Hepatocyte (in vitro differentiated cells): Measurements from ENCODE around the gene NHS. TPM values are rescaled to one million over a fixed set of nuclear protein-coding genes. Genes with fewer than 3 reads are reported as not detected.

Experiments
- DNase-seq: peaks from one replicate; pipeline ENCODE4 v3.0.0-alpha.2; 2016; ENCODE audit warnings: low spot score
- H2AFZ ChIP-seq: fragments of 200-600 bp; sonication (generic); 2 replicates; pipeline ENCODE4 v1.6.0; 2016; ENCODE audit warnings: antibody characterized with exemption, mild to moderate bottlenecking
- H3K27ac ChIP-seq: fragments of 200-600 bp; sonication (generic); 2 replicates; pipeline ENCODE4 v1.5.1; 2016; ENCODE audit warnings: mild to moderate bottlenecking
- H3K27me3 ChIP-seq: fragments of 200-600 bp; sonication (generic); 2 replicates; pipeline ENCODE4 v1.6.1; 2016
- H3K36me3 ChIP-seq: fragments of 200-600 bp; sonication (generic); replicated peaks from 2 replicates; pipeline ENCODE4 v1.5.1; 2016; ENCODE audit warnings: low read depth; ENCODE audit not compliant: insufficient read depth
- H3K4me1 ChIP-seq: fragments of 200-600 bp; sonication (generic); 2 replicates; pipeline ENCODE4 v1.5.1; 2016; ENCODE audit warnings: mild to moderate bottlenecking, moderate library complexity; ENCODE audit not compliant: insufficient read depth
- H3K4me2 ChIP-seq: fragments of 200-600 bp; sonication (generic); 2 replicates; pipeline ENCODE4 v1.6.0; 2016
- H3K4me3 ChIP-seq: fragments of 200-600 bp; sonication (generic); 2 replicates; pipeline ENCODE4 v1.5.1; 2016; ENCODE audit warnings: mild to moderate bottlenecking
- H3K79me2 ChIP-seq: fragments of 200-600 bp; sonication (generic); 2 replicates; pipeline ENCODE4 v1.6.0; 2017; ENCODE audit warnings: mild to moderate bottlenecking
- H3K9me2 ChIP-seq: fragments of 200-600 bp; sonication (generic); replicated peaks from 2 replicates; pipeline ENCODE4 v1.6.0; 2017; ENCODE audit warnings: mild to moderate bottlenecking; ENCODE audit not compliant: insufficient read depth
- H3K9me3 ChIP-seq: fragments of 200-600 bp; sonication (generic); 2 replicates; pipeline ENCODE4 v1.5.1; 2016; ENCODE audit warnings: low read depth, mild to moderate bottlenecking
- H4K20me1 ChIP-seq: fragments of 200-600 bp; sonication (generic); 2 replicates; pipeline ENCODE4 v1.6.0; 2016; ENCODE audit warnings: mild to moderate bottlenecking; ENCODE audit not compliant: insufficient read depth, poor library complexity, severe bottlenecking
- EZH2 ChIP-seq: fragments of 200-600 bp; sonication (generic); IDR thresholded peaks from 2 replicates; pipeline ENCODE4 v1.6.1; 2016; ENCODE audit warnings: antibody characterized with exemption, mild to moderate bottlenecking, borderline replicate concordance
- EZH2phosphoT487 ChIP-seq: fragments of 200-600 bp; sonication (generic); IDR thresholded peaks from one replicate; pipeline ENCODE4 v1.6.1; 2018; ENCODE audit warnings: antibody characterized with exemption, mild to moderate bottlenecking, low read depth, moderate library complexity; ENCODE audit not compliant: unreplicated experiment, severe bottlenecking
- WGBS: methylation state at CpG from one replicate; pipeline ENCODE4 v1.1.6; 2016; ENCODE audit warnings: low lambda C conversion rate; ENCODE audit errors: missing lambda C conversion rate; 5-methylcytosine and 5-hydroxymethylcytosine counted together
- polyA plus RNA-seq: library from polyadenylated mRNA; unstranded; fragments of >200 nt; fragmentation: Nextera tagmentation; extraction: Ambion mirVana; gene quantifications from 2 replicates; pipeline ENCODE4 v1.2.1, GENCODE V29; 2016
- total RNA-seq: library from RNA; depleted of rRNA; stranded (reverse); fragments of >200 nt; gene quantifications from 2 replicates; pipeline ENCODE4 v1.2.3, GENCODE V29; 2014
- TF ChIP-seq, protein P1 (sequence below): fragments of 200-600 bp; sonication (generic); IDR thresholded peaks from 2 replicates; pipeline ENCODE4 v1.5.1; 2016; ENCODE audit warnings: antibody characterized with exemption, mild to moderate bottlenecking; ENCODE audit not compliant: poor library complexity

The NHS gene
- total and polyA plus RNA-seq, 2 experiments from 2014 or later: 0.35 to 3.1 TPM

DNA sequence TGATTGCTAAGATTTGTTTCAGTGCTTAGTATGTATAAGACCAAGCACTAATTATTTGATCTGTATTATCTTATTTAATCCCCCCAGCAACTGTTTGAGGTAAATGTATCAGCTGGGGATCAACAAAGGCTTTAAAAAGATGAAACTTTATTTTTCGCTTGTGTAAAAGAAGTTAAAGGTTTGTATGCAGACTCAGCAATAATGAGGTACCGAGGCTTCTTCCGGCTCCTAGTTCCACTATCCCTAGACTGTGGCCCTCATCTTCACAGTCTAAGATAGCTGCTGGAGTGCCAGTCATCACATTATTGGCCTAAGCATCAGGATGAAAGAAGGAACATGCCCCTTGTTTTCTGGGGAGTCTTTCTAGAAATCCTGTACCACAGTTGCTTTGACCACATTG lies 256.6 kb downstream of the NHS start:
- H3K79me2 ChIP-seq: no peaks in the 10 kb centered on the region
- DNase-seq: no peak
- no peak overlapping the region for H3K4me2 ChIP-seq
- no peaks in the 10 kb centered on the region for H3K36me3 ChIP-seq
- H3K27me3 ChIP-seq: no peaks in the 10 kb centered on the region
- no peaks in the 10 kb centered on the region for H3K9me3 ChIP-seq
- WGBS: 91% methylated on average over 3 of the region's 3 CpGs
- H3K4me3 ChIP-seq: no peak overlapping the region
- TF ChIP-seq EZH2phosphoT487: no peak
- TF ChIP-seq, protein P1, sequence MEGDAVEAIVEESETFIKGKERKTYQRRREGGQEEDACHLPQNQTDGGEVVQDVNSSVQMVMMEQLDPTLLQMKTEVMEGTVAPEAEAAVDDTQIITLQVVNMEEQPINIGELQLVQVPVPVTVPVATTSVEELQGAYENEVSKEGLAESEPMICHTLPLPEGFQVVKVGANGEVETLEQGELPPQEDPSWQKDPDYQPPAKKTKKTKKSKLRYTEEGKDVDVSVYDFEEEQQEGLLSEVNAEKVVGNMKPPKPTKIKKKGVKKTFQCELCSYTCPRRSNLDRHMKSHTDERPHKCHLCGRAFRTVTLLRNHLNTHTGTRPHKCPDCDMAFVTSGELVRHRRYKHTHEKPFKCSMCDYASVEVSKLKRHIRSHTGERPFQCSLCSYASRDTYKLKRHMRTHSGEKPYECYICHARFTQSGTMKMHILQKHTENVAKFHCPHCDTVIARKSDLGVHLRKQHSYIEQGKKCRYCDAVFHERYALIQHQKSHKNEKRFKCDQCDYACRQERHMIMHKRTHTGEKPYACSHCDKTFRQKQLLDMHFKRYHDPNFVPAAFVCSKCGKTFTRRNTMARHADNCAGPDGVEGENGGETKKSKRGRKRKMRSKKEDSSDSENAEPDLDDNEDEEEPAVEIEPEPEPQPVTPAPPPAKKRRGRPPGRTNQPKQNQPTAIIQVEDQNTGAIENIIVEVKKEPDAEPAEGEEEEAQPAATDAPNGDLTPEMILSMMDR: no peak
- TF ChIP-seq EZH2: no peak
- H2AFZ ChIP-seq: no peak overlapping the region
- no peaks in the 10 kb centered on the region for H4K20me1 ChIP-seq
- H3K4me1 ChIP-seq: no peaks in the 10 kb centered on the region
- H3K9me2 ChIP-seq: no peaks in the 10 kb centered on the region
- no peak overlapping the region for H3K27ac ChIP-seq

GRCh38 chrX:17632942-17633341 lies 257.9 kb downstream of the NHS start:
- Histone ChIP-seq H3K9me2 (no peaks in the 10 kb centered on the region), H3K27me3 (no peaks in the 10 kb centered on the region), H3K27ac (no peak overlapping the region), H3K4me1 (no peaks in the 10 kb centered on the region), H3K9me3 (no peaks in the 10 kb centered on the region), H3K4me2 (no peak overlapping the region), H3K79me2 (no peaks in the 10 kb centered on the region), H3K4me3 (no peak overlapping the region), H4K20me1 (no peaks in the 10 kb centered on the region), H2AFZ (no peak overlapping the region), H3K36me3 (no peaks in the 10 kb centered on the region)
- DNase-seq: no peak
- WGBS: 76% methylated on average over 3 of the region's 3 CpGs
- no peak for TF ChIP-seq EZH2

DNA sequence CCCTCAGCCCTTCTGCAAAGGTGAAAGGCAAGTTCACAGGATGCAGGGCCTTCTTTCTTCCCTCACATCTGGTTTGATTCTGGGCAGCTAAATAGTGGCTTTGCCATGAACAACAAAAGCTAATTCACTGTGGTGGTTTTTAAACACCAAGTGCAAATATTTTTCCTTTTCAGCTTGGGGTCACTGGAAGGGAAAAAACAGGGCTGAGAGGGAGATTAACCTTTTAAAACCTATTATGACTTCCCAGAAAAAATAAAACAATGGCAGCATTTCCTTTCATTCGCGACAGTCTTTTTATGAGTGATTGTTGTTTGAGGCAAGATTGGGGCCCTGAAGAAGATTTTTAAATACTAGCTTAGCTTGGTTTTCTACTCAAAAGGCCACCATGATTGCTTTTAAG lies 258.5 kb downstream of the NHS start:
- WGBS: 69% methylated on average over 2 of the region's 2 CpGs
- Histone ChIP-seq H3K79me2 (no peaks in the 10 kb centered on the region), H3K9me2 (no peaks in the 10 kb centered on the region), H3K9me3 (no peaks in the 10 kb centered on the region), H3K4me2 (no peak overlapping the region), H3K36me3 (no peaks in the 10 kb centered on the region), H3K4me3 (no peak overlapping the region), H3K4me1 (no peaks in the 10 kb centered on the region), H4K20me1 (no peaks in the 10 kb centered on the region), H3K27me3 (no peaks in the 10 kb centered on the region), H3K27ac (no peak overlapping the region), H2AFZ (no peak overlapping the region)
- DNase-seq: no peak
- TF ChIP-seq, protein P1: no peak
- TF ChIP-seq EZH2phosphoT487: no peak
- no peak for TF ChIP-seq EZH2

DNA sequence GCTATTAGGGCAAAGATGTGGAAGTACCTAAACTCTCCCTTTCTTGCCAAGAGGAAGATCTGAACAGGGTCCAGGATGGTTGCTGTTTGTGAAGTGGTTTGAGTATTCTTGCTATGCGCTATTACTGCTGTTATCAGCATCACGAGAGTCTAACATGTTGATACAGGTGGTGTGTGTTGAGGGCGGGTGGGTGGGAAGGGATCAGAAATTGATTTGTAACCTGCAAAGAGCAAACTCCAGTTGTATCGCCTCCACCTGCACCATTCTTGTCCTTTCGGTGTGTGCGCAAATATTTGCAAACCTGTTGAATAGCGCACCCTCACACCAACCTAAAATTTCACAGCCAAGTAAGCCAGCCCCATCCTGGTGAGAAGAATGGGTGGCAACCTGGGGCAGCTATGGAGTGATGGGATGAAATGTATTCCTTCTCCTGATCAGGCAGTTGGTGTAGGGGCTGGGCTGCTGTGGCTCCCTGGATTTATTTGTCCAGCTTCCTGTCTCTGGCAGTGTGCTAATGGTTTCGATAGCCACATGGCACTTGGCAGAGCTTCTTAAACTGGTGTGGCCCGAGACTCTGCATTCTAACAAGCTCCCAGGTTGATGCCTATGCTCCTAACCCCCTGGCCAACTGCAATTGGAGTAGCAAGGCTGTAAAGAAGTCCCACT lies 259.7 kb downstream of the NHS start:
- no peak for TF ChIP-seq EZH2phosphoT487
- no peak for TF ChIP-seq EZH2
- TF ChIP-seq, protein P1: no peak
- Histone ChIP-seq H3K9me2 (no peaks in the 10 kb centered on the region), H3K4me3 (no peak overlapping the region), H3K27me3 (no peaks in the 10 kb centered on the region), H3K27ac (no peak overlapping the region), H4K20me1 (no peaks in the 10 kb centered on the region), H3K4me1 (no peaks in the 10 kb centered on the region), H3K36me3 (no peaks in the 10 kb centered on the region), H3K9me3 (no peaks in the 10 kb centered on the region), H3K4me2 (peak overlapping the region; percentile 33), H3K79me2 (no peaks in the 10 kb centered on the region), H2AFZ (no peak overlapping the region)
- DNase-seq: no peak
- 80% methylated on average over 9 of the region's 9 CpGs for WGBS
